Mesodermal cell (in vitro differentiated cells): ENCODE results near the gene ITPKB.
A peak's percentile ranks its signal among the peaks of the same experiment; 100 is the strongest.
"Not testable (repeated sequence)": the region's sequence is repeated elsewhere in the genome, so short reads cannot be mapped to it uniquely, and the experiment has no call there.

Source experiments
- H3K27ac ChIP-seq: 2 replicates; pipeline ENCODE4 v1.7.0; 2013; ENCODE audit warnings: mild to moderate bottlenecking, low read depth, low read length, moderate library complexity; ENCODE audit not compliant: severe bottlenecking
- H3K36me3 ChIP-seq: 2 replicates; pipeline ENCODE4 v1.7.1; 2013; ENCODE audit warnings: mild to moderate bottlenecking, low read length, moderate library complexity; ENCODE audit not compliant: control insufficient read depth, insufficient read depth
- H3K4me1 ChIP-seq: one replicate; pipeline ENCODE4 v1.7.1; 2013; ENCODE audit warnings: mild to moderate bottlenecking, low read length; ENCODE audit not compliant: insufficient read depth, control insufficient read depth, poor library complexity, severe bottlenecking
- H3K4me3 ChIP-seq: 2 replicates; pipeline ENCODE4 v1.7.0; 2013; ENCODE audit warnings: low read length, control low read depth, mild to moderate bottlenecking; ENCODE audit not compliant: insufficient read depth, poor library complexity, severe bottlenecking; ENCODE audit errors: extremely low read depth
- H3K9me3 ChIP-seq: 2 replicates; pipeline ENCODE4 v1.7.1; 2013; ENCODE audit warnings: mild to moderate bottlenecking, low read length, moderate library complexity; ENCODE audit not compliant: control insufficient read depth
- WGBS, 2 experiments: methylation state at CpG; one replicate each; pipeline ENCODE4 v1.1.5; 2013; ENCODE audit warnings: missing lambda C conversion rate in 2 of 2; ENCODE audit not compliant: insufficient coverage in 2 of 2; 5-methylcytosine and 5-hydroxymethylcytosine counted together

ITPKB gene

GRCh38 chr1:226730071-226730470, 9.0 kb downstream of the ITPKB start:
- WGBS, 2 experiments = no CpG with 5 or more reads among the region's 1 CpG
- Histone ChIP-seq H3K4me3 (no peak overlapping the region), H3K36me3 (peaks cover 20% of the 10 kb centered on the region), H3K4me1 (peaks cover 10% of the 10 kb centered on the region), H3K27ac (no peak overlapping the region), H3K9me3 (no peaks in the 10 kb centered on the region)

- Histone ChIP-seq H3K4me3 (no peak overlapping the region), H3K36me3 (peaks cover 12% of the 10 kb centered on the region), H3K4me1 (peaks cover 11% of the 10 kb centered on the region), H3K9me3 (no peaks in the 10 kb centered on the region), H3K27ac (no peak overlapping the region)
- 89 to 94% methylated on average over 5 to 6 of the region's 6 CpGs for WGBS, 2 experiments
These were observed 10.6 kb downstream of the ITPKB start for GRCh38 chr1:226728448-226728847.

GRCh38 chr1:226725897-226726267, 13.2 kb downstream of the ITPKB start:
- peaks cover 20% of the 10 kb centered on the region for H3K4me1 ChIP-seq
- no peaks in the 10 kb centered on the region for H3K9me3 ChIP-seq
- H3K4me3 ChIP-seq = no peak overlapping the region
- peaks cover 12% of the 10 kb centered on the region for H3K36me3 ChIP-seq
- H3K27ac ChIP-seq = no peak overlapping the region
- WGBS, 2 experiments = 83 to 88% methylated on average over 3 to 4 of the region's 4 CpGs

- Histone ChIP-seq H3K36me3 (peaks cover 10% of the 10 kb centered on the region), H3K27ac (peak overlapping the region; percentile 25), H3K9me3 (no peaks in the 10 kb centered on the region), H3K4me1 (peaks cover 20% of the 10 kb centered on the region), H3K4me3 (no peak overlapping the region)
- WGBS, 2 experiments = 39 to 48% methylated on average over 7 to 8 of the region's 13 CpGs
These were observed 15.2 kb downstream of the ITPKB start for GRCh38 chr1:226723657-226724532.

- no peaks in the 10 kb centered on the region for H3K9me3 ChIP-seq
- WGBS, 2 experiments = 84 to 90% methylated on average over 8 to 9 of the region's 14 CpGs
- no peak overlapping the region for H3K27ac ChIP-seq
- H3K36me3 ChIP-seq = peaks cover 11% of the 10 kb centered on the region
- H3K4me3 ChIP-seq = no peak overlapping the region
- peaks cover 20% of the 10 kb centered on the region for H3K4me1 ChIP-seq
These were observed 16.0 kb downstream of the ITPKB start for GRCh38 chr1:226722901-226723656.

GRCh38 chr1:226722240-226722900, 16.7 kb downstream of the ITPKB start:
- no peak overlapping the region for H3K27ac ChIP-seq
- WGBS, 2 experiments = 95 to 100% methylated on average over 7 to 9 of the region's 11 CpGs
- H3K4me1 ChIP-seq = peaks cover 20% of the 10 kb centered on the region
- no peaks in the 10 kb centered on the region for H3K9me3 ChIP-seq
- H3K4me3 ChIP-seq = no peak overlapping the region
- H3K36me3 ChIP-seq = peaks cover 11% of the 10 kb centered on the region

GRCh38 chr1:226720574-226720973, 18.5 kb downstream of the ITPKB start:
- peaks cover 20% of the 10 kb centered on the region for H3K4me1 ChIP-seq
- H3K36me3 ChIP-seq, H3K4me3 ChIP-seq, H3K9me3 ChIP-seq, H3K27ac ChIP-seq: not testable (repeated sequence)
- WGBS, 2 experiments = 90 to 94% methylated on average over 8 to 10 of the region's 13 CpGs

- peaks cover 6% of the 10 kb centered on the region for H3K36me3 ChIP-seq
- peaks cover 20% of the 10 kb centered on the region for H3K4me1 ChIP-seq
- H3K4me3 ChIP-seq = no peak overlapping the region
- 78 to 90% methylated on average over 11 of the region's 11 CpGs for WGBS, 2 experiments
- H3K27ac ChIP-seq = no peak overlapping the region
- H3K9me3 ChIP-seq = no peaks in the 10 kb centered on the region
These were observed 19.3 kb downstream of the ITPKB start for GRCh38 chr1:226719596-226720387.

GRCh38 chr1:226717256-226717909, 21.7 kb downstream of the ITPKB start:
- Histone ChIP-seq H3K9me3 (no peaks in the 10 kb centered on the region), H3K4me3 (no peak overlapping the region), H3K27ac (no peak overlapping the region), H3K4me1 (peaks cover 8% of the 10 kb centered on the region), H3K36me3 (peaks cover 11% of the 10 kb centered on the region)
- WGBS, 2 experiments = 92% methylated on average over 6 to 10 of the region's 11 CpGs

GRCh38 chr1:226716577-226716976, 22.5 kb downstream of the ITPKB start:
- 75 to 92% methylated on average over 2 to 3 of the region's 3 CpGs for WGBS, 2 experiments
- Histone ChIP-seq H3K9me3 (no peaks in the 10 kb centered on the region), H3K36me3 (peaks cover 11% of the 10 kb centered on the region), H3K27ac (no peak overlapping the region), H3K4me3 (no peak overlapping the region), H3K4me1 (peaks cover 8% of the 10 kb centered on the region)
